K562 (cell line): ENCODE results near the gene IRS2. TPM values are rescaled to one million over a fixed set of nuclear protein-coding genes. Genes with fewer than 3 reads are reported as not detected.

ENCODE experiments used
- CBX3 ChIP-seq, 2 experiments: IDR thresholded peaks; 1 replicate in 1 of 2; 2 replicates in 1 of 2; pipeline ENCODE4 v1.6.1; 2012; ENCODE audit warnings: inconsistent platforms in 2 of 2, low read length in 2 of 2, borderline replicate concordance in 1 of 2, control low read depth in 1 of 2
- CBX8 ChIP-seq: fragments of 200-600 bp; sonication (generic); IDR thresholded peaks from 2 replicates; pipeline ENCODE4 v1.6.1; 2012; ENCODE audit warnings: borderline replicate concordance, mixed run types, low read depth, mild to moderate bottlenecking, moderate library complexity, mixed read lengths, low read length, control low read depth, inconsistent platforms; ENCODE audit not compliant: poor library complexity, severe bottlenecking; ENCODE audit errors: extremely low read depth
- HNRNPUL1 ChIP-seq: fragments of 200-400 bp; formaldehyde crosslinking; IDR thresholded peaks from 2 replicates; pipeline ENCODE4 v1.6.1; 2017; ENCODE audit warnings: low read length
- LCOR ChIP-seq: sonication (generic); formaldehyde crosslinking; IDR thresholded peaks from 2 replicates; pipeline ENCODE4 v1.8.0; 2022; ENCODE audit warnings: mild to moderate bottlenecking, missing genetic modification reagents
- ZBED1 ChIP-seq: IDR thresholded peaks from 2 replicates; pipeline ENCODE4 v1.6.1; 2014
- polyA plus RNA-seq, 8 experiments: library from polyadenylated mRNA; depleted of rRNA in 4 of 8; stranded (reverse) in 5 of 8; unstranded in 3 of 8; fragments of >200 nt; fragmentation: Nextera tagmentation in 2 of 8; fragmentation: Illumina TruSeq in 1 of 8; extraction: Ambion mirVana in 2 of 8; extraction: Trizol in 1 of 8; gene quantifications; 2 replicates each; pipeline versions ENCODE4 v1.2.1 to v1.2.3, GENCODE V29; 2011 to 2014; ENCODE audit warnings: inconsistent platforms in 1 of 8, missing spikeins in 1 of 8
- total RNA-seq, 7 experiments: library from RNA; depleted of rRNA in 6 of 7; stranded (reverse); fragments of >200 nt in 6 of 7; fragmentation: Illumina TruSeq in 2 of 7; extraction: Trizol in 2 of 7; gene quantifications; 2 replicates each; pipeline versions ENCODE4 v1.2.1 to v1.2.3, GENCODE V29; 2011 to 2021; ENCODE audit warnings: low replicate concordance in 1 of 7
- TF ChIP-seq, protein P1 (sequence below), 2 experiments: fragments of 450-650 bp; IDR thresholded peaks; 2 replicates each; pipeline ENCODE4 v1.6.1; 2016; ENCODE audit warnings: mild to moderate bottlenecking in 2 of 2, borderline replicate concordance in 1 of 2, low read depth in 1 of 2, moderate library complexity in 1 of 2
- TF ChIP-seq, protein P2 (sequence below): fragments of 150-350 bp; IDR thresholded peaks from 2 replicates; pipeline ENCODE4 v1.6.1; 2014; ENCODE audit warnings: low read depth, mild to moderate bottlenecking, low read length, borderline replicate concordance
- TF ChIP-seq, protein P3 (sequence below): sonication (generic); formaldehyde crosslinking; IDR thresholded peaks from 2 replicates; pipeline ENCODE4 v1.8.0; 2023; ENCODE audit warnings: mild to moderate bottlenecking, missing genetic modification reagents
- TF ChIP-seq, protein P4 (sequence below), 2 experiments: fragments of 200-800 bp in 1 of 2; sonication (Bioruptor generic) in 1 of 2; sonication (generic) in 1 of 2; formaldehyde crosslinking in 1 of 2; IDR thresholded peaks in 1 of 2; conservative IDR thresholded peaks in 1 of 2; 2 replicates each; pipeline versions ENCODE4 v1.5.0 to v1.6.1; 2016 to 2020; ENCODE audit warnings: missing compliant biosample characterization in 1 of 2, missing genetic modification characterization in 1 of 2, missing genetic modification reagents in 1 of 2

Gene IRS2
- total and polyA plus RNA-seq, 9 of the 15 experiments (the other 6 are each of a cell fraction or from before 2014, with no cell fraction given) = 0.36 to 4.6 (median 0.63) TPM

DNA sequence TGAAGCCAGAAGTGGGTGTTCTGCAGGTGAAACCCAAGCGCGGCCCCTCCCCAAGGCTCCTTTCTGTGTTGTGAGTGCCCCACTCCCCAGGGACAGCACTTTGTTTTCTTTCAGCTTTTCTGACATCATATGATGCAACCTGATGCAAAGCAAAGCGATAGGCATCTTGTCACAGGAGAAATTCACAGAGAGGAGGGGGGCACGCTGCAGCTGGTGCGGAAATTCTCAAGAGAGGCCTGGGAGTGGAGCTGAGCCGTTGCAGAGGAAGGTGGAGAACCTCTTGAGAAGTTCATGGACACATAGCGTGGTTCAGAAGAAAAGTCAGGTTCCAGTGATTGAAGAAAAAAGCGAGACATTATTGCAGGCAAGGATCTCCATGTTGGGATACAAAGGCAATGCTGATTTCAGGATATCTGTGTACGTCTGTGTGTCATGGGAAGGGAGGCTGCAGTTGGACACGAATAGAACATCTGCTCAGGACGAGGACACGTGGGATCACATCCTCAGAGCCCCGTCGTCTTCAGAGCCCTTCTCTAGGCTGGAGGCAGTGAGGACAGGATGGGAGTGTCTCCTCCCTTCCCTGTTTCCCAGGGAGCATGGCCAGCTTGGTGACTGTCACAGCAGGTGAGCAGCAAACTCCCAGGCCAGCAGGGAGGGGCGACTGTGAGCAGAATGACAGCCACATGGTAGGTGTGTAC lies 79.2 kb downstream of the IRS2 start (continued):
- TF ChIP-seq, protein P1, sequence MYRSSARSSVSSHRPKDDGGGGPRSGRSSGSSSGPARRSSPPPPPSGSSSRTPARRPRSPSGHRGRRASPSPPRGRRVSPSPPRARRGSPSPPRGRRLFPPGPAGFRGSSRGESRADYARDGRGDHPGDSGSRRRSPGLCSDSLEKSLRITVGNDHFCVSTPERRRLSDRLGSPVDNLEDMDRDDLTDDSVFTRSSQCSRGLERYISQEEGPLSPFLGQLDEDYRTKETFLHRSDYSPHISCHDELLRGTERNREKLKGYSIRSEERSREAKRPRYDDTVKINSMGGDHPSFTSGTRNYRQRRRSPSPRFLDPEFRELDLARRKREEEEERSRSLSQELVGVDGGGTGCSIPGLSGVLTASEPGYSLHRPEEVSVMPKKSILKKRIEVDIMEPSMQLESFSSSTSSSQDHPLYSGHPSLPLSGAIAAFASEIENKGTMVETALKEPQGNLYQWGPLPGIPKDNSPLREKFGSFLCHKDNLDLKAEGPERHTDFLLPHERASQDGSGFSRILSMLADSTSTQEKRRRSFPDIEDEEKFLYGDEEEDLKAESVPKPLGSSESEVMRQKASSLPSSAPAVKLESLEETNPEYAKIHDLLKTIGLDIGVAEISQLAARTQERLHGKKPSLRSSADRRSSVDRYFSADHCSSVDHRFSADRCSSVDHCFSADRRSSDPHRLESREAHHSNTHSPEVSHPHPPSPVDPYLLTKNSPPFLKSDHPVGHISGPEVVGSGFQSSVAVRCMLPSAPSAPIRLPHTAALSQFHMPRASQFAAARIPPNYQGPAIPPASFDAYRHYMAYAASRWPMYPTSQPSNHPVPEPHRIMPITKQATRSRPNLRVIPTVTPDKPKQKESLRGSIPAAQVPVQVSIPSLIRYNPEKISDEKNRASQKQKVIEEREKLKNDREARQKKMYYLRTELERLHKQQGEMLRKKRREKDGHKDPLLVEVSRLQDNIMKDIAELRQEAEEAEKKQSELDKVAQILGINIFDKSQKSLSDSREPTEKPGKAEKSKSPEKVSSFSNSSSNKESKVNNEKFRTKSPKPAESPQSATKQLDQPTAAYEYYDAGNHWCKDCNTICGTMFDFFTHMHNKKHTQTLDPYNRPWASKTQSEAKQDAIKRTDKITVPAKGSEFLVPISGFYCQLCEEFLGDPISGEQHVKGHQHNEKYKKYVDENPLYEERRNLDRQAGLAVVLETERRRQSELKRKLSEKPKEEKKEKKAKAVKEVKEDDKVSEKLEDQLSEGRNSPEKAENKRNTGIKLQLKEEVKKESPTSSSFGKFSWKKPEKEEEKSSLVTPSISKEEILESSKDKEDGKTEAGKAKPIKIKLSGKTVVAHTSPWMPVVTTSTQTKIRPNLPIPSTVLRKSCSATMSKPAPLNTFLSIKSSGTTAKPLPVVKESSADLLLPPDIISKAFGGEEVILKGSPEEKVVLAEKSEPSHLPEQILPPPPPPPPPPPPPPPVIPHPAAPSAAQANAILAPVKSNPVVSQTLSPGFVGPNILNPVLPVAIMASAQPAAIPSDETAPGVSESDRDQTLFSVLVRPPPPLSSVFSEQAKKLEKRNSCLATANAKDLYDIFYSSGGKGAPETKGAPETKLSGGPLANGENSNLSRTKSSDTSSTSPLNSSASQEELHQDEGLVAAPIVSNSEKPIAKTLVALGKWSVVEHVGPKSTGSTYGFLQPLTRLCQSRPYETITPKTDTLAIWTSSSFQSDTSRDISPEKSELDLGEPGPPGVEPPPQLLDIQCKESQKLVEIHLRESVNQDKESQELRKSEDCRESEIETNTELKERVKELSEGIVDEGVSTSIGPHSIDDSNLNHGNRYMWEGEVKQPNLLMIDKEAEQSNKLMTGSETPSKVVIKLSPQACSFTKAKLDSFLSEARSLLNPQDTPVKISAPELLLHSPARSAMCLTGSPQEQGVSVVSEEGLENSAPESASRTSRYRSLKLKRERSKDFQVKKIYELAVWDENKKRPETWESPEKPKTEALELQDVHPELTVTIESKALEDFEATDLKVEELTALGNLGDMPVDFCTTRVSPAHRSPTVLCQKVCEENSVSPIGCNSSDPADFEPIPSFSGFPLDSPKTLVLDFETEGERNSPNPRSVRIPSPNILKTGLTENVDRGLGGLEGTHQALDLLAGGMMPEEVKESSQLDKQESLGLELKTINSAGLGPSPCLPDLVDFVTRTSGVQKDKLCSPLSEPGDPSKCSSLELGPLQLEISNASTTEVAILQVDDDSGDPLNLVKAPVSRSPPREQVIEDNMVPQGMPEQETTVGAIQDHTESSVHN (IDR thresholded peaks at IDR 0.05; ENCODE audit: borderline replicate concordance in 1 of 2, low read depth in 1 of 2) = peak in 1 of 2 experiments; percentile 60; a peak in 1 of 4 replicates
- TF ChIP-seq, protein P2, sequence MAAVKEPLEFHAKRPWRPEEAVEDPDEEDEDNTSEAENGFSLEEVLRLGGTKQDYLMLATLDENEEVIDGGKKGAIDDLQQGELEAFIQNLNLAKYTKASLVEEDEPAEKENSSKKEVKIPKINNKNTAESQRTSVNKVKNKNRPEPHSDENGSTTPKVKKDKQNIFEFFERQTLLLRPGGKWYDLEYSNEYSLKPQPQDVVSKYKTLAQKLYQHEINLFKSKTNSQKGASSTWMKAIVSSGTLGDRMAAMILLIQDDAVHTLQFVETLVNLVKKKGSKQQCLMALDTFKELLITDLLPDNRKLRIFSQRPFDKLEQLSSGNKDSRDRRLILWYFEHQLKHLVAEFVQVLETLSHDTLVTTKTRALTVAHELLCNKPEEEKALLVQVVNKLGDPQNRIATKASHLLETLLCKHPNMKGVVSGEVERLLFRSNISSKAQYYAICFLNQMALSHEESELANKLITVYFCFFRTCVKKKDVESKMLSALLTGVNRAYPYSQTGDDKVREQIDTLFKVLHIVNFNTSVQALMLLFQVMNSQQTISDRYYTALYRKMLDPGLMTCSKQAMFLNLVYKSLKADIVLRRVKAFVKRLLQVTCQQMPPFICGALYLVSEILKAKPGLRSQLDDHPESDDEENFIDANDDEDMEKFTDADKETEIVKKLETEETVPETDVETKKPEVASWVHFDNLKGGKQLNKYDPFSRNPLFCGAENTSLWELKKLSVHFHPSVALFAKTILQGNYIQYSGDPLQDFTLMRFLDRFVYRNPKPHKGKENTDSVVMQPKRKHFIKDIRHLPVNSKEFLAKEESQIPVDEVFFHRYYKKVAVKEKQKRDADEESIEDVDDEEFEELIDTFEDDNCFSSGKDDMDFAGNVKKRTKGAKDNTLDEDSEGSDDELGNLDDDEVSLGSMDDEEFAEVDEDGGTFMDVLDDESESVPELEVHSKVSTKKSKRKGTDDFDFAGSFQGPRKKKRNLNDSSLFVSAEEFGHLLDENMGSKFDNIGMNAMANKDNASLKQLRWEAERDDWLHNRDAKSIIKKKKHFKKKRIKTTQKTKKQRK = no peak
- TF ChIP-seq, protein P3, sequence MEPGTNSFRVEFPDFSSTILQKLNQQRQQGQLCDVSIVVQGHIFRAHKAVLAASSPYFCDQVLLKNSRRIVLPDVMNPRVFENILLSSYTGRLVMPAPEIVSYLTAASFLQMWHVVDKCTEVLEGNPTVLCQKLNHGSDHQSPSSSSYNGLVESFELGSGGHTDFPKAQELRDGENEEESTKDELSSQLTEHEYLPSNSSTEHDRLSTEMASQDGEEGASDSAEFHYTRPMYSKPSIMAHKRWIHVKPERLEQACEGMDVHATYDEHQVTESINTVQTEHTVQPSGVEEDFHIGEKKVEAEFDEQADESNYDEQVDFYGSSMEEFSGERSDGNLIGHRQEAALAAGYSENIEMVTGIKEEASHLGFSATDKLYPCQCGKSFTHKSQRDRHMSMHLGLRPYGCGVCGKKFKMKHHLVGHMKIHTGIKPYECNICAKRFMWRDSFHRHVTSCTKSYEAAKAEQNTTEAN (CRISPR knock-in tag) = no peak
- TF ChIP-seq CBX3 (IDR thresholded peaks at IDR 0.05; ENCODE audit: borderline replicate concordance in 1 of 2, low read length in 2 of 2) (no peak), ZBED1 (no peak), CBX8 (no peak), LCOR (CRISPR knock-in tag) (peak; percentile 77; the same call in 1 of the 2 replicates), HNRNPUL1 (no peak)
- TF ChIP-seq, protein P4, sequence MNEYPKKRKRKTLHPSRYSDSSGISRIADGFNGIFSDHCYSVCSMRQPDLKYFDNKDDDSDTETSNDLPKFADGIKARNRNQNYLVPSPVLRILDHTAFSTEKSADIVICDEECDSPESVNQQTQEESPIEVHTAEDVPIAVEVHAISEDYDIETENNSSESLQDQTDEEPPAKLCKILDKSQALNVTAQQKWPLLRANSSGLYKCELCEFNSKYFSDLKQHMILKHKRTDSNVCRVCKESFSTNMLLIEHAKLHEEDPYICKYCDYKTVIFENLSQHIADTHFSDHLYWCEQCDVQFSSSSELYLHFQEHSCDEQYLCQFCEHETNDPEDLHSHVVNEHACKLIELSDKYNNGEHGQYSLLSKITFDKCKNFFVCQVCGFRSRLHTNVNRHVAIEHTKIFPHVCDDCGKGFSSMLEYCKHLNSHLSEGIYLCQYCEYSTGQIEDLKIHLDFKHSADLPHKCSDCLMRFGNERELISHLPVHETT (CRISPR knock-in tag; conservative IDR thresholded peaks at IDR 0.05 in 1 of 2, IDR thresholded peaks at IDR 0.05 in 1 of 2) = no peak
